NOMO-1 treated with dmso at 0.1 percent for 144 hours (cell line): Measurements from ENCODE around the gene ATP2A1.
"Not testable (repeated sequence)": the region's sequence is repeated elsewhere in the genome, so short reads cannot be mapped to it uniquely, and the experiment has no call there.

Experiments
- DNase-seq: peaks from one replicate; lab custom pipeline; 2025; ENCODE audit not compliant: unreplicated experiment; lab: John Stamatoyannopoulos, UW

The ATP2A1 gene

DNA sequence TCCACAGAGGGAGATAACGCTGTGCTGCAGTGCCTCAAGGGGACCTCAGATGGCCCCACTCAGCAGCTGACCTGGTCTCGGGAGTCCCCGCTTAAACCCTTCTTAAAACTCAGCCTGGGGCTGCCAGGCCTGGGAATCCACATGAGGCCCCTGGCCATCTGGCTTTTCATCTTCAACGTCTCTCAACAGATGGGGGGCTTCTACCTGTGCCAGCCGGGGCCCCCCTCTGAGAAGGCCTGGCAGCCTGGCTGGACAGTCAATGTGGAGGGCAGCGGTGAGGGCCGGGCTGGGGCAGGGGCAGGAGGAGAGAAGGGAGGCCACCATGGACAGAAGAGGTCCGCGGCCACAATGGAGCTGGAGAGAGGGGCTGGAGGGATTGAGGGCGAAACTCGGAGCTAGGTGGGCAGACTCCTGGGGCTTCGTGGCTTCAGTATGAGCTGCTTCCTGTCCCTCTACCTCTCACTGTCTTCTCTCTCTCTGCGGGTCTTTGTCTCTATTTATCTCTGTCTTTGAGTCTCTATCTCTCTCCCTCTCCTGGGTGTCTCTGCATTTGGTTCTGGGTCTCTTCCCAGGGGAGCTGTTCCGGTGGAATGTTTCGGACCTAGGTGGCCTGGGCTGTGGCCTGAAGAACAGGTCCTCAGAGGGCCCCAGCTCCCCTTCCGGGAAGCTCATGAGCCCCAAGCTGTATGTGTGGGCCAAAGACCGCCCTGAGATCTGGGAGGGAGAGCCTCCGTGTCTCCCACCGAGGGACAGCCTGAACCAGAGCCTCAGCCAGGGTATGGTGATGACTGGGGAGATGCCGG is 54.3 kb downstream of the ATP2A1 start:
- DNase-seq = no peak

- no peak for DNase-seq
Measured at GRCh38 chr16:28933171-28933570, 54.9 kb downstream of the ATP2A1 start.

DNA sequence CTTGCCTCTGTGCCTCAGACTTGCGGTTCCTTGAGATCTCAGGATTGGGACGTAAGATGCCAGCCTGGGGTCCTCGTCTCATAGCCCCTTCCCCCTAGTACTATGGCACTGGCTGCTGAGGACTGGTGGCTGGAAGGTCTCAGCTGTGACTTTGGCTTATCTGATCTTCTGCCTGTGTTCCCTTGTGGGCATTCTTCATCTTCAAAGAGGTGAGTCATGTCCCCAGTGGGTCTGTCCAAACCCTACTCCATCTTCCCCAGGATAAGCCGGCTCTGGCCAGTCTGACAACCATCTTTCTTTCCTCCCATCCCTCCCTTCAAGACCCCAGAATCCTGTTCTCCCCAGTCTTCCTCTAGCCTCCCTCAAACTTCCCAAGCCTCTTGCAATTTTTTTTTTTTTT is 57.1 kb downstream of the ATP2A1 start:
- DNase-seq = no peak

DNA sequence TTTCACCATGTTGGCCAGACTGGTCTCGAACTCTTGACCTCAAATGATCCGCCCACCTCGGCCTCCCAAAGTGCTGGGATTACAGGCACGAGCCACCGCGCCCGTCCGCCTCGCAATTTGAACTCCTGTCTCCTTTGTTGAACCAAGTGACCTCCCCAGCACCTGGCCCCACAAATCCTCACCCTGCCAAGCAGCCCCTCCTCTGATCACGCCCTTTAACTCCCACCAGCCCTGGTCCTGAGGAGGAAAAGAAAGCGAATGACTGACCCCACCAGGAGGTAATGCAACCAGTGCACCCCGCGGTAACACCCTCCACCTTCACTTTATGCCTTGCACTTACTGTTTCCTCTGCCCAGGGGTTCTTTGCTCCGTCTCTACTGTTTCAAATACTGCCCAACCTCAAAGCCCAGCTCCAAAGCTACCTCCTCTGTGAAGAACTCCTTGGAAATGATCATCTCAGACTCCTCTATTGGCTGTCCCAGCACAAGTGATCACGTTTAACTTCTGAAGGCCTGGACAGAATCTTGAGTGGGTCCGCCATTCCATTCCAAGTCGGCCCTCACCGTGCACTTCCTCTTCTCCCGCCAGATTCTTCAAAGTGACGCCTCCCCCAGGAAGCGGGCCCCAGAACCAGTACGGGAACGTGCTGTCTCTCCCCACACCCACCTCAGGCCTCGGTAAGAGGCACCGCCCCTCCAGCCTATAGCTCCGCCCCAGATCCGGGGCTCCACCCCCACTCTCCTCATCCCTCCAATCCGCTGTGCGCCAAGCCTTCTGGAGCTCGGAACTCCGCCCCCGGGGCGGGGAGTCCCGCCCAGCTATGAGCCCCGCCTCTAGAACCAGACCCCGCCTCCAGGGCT is 57.9 kb downstream of the ATP2A1 start:
- DNase-seq = peak; percentile 94

- no peak for DNase-seq
Measured at GRCh38 chr16:28936784-28937155, 58.5 kb downstream of the ATP2A1 start.

DNA sequence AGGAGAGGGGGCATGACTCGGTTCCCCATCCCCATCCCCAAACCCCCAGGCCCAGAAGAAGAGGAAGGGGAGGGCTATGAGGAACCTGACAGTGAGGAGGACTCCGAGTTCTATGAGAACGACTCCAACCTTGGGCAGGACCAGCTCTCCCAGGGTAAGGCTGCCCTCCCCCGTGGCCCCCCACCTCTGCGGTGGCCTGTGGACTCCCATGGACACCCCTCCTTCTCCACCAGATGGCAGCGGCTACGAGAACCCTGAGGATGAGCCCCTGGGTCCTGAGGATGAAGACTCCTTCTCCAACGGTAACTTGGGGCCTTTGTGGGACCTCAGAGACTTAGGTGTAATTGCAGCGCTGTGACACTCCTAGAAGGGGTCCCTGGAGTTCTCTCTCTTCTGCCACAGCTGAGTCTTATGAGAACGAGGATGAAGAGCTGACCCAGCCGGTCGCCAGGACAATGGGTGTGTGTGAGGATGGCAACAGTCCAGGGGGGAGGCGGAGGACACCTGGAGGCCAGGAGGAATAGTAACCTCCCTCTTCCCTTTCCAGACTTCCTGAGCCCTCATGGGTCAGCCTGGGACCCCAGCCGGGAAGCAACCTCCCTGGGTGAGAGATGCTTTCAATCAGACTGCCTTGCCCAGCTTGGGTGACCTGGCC is 59.1 kb downstream of the ATP2A1 start:
- DNase-seq = no peak

DNA sequence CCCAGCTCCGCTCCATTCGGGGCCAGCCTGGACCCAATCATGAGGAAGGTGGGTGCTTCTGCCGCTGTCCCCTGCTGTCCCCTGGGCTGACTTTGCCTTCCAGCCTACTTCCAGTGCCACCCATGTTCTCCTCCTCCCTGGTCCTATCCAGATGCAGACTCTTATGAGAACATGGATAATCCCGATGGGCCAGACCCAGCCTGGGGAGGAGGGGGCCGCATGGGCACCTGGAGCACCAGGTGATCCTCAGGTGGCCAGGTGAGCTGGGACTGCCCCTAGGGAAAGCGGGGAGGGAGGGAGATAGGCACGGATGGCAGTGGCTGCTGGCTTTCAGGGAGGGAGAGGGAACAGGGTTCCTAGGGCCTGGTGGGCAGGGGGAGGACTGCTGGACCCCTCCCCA is 60.4 kb downstream of the ATP2A1 start:
- DNase-seq = no peak

GRCh38 chr16:28939825-28940224 is 61.5 kb downstream of the ATP2A1 start:
- not testable (repeated sequence) for DNase-seq

DNA sequence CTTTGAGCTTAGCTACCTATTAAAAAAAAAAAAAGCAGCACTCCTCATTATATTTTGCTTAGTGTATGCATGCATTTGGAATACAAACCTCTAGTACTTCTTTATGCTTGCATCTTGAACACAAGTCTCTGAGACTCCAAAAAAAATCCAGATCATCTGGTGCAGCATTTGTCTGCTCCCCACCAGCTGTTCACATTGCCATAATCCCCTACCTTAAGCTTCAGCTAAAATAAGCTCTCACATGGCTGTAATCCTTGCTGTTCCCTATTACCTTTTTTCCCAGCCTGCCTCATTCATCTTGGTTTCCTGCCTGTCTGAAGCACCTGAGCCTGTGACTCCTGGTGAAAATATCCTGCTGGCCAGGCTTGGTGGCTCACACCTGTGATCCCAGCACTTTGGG is 65.0 kb downstream of the ATP2A1 start:
- no peak for DNase-seq

- no peak for DNase-seq
Measured at GRCh38 chr16:28946681-28947080, 68.4 kb downstream of the ATP2A1 start.

DNA sequence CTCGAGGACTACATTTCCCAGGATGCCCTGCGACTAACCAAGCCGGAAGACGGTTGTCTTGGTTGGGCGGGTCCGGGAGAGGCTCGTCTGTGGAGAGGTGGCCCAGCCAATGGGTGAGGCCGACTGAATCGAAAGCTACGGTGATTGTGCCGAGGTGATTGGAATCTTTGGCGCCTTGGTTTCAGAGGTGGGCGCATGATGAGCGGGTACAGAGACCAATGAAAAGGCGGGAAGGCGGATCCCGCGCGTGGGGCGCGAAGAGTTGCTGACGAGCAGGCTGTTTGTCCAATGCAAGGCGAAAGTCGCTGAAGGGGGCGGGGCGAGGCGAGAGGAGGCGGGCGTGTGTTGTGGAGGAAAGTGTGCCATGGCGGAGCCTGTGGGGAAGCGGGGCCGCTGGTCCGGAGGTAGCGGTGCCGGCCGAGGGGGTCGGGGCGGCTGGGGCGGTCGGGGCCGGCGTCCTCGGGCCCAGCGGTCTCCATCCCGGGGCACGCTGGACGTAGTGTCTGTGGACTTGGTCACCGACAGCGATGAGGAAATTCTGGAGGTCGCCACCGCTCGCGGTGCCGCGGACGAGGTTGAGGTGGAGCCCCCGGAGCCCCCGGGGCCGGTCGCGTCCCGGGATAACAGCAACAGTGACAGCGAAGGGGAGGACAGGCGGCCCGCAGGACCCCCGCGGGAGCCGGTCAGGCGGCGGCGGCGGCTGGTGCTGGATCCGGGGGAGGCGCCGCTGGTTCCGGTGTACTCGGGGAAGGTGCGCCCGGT is 72.5 kb downstream of the ATP2A1 start, which contains the start of gene NFATC2IP:
NFATC2IP (plus strand) TSS at position 290 of the 762 bp plus-strand sequence; CDS start at position 365, 75 bp downstream.
- DNase-seq = peak; percentile 98

DNA sequence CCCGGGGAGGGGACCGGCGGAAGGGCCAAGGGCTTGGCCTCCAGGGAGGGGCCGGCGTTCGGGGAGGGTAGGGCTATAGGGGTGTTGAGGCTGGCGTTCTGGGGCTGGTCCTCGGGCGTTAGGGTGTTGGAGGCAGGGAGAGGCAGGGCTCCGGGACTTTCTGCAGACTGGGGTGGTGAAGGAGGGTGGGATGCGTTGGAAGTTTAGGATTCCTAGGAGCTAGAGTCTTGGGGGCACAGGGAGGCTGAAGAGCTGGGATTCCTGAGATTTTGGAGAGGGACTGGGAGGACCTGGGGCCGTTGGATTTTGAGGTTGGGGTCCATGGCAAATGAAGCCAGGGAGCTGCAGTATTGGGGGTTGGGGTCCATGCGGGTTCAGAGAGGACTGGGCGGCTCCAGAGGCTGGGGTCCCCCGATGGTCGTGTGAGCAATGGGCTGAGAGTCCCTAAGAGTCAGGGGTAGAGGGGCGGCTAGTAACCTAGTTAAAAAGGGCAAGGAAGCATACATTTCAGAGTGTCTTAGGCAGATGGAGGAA is 73.2 kb downstream of the ATP2A1 start:
- no peak for DNase-seq
